Measurements from ENCODE around the gene CRCP. TPM values are rescaled to one million over a fixed set of nuclear protein-coding genes. Genes with fewer than 3 reads are reported as not detected.
"Not testable (repeated sequence)": the region's sequence is repeated elsewhere in the genome, so short reads cannot be mapped to it uniquely, and the experiment has no call there.

The CRCP gene
- 10 to 100 TPM; 39.4 to 43.0 TPM for total RNA-seq
- polyA plus RNA-seq, result 10 to 100 TPM; 18.9 to 25.4 TPM
- long read RNA-seq, donor 1, transcript CRCP-203 (6 exons, 3,009 nt), result major isoform, 24 of 35 reads
- long read RNA-seq, donor 1, partial matches to known transcripts, result 7 of 35 reads
- long read RNA-seq, donor 1, other reads (novel, unspliced or antisense), result 0 of 35 reads
- long read RNA-seq, donor 2, partial matches to known transcripts, result 0 of 5 reads
- long read RNA-seq, donor 2, other reads (novel, unspliced or antisense), result 0 of 5 reads
- long read RNA-seq, donor 3, transcript CRCP-203 (6 exons, 3,009 nt), result major isoform, 13 of 21 reads
- long read RNA-seq, donor 3, partial matches to known transcripts, result 0 of 21 reads
- long read RNA-seq, donor 3, other reads (novel, unspliced or antisense), result 0 of 21 reads
- long read RNA-seq, donor 4, partial matches to known transcripts, result 0 of 7 reads
- long read RNA-seq, donor 4, other reads (novel, unspliced or antisense), result 0 of 7 reads
- long read RNA-seq, donor 5, transcript CRCP-203 (6 exons, 3,009 nt), result major isoform, 33 of 38 reads
- long read RNA-seq, donor 5, partial matches to known transcripts, result 0 of 38 reads
- long read RNA-seq, donor 5, other reads (novel, unspliced or antisense), result 0 of 38 reads

GRCh38 chr7:66114743-66115649 is at the start of gene CRCP:
Gene CRCP, plus strand, starts transcription at chr7:66114847. Its CDS starts 116 bp downstream, at chr7:66114963.
- Histone ChIP-seq H3K4me3 (peak within 1 kb of the TSS; percentile 85), H3K36me3 (ENCODE audit: control insufficient read depth in 4 of 4, insufficient read depth in 4 of 4, low read length in 4 of 4) (peaks cover 0 to 2% (median under 1%) of the 10 kb centered on the region in 4 donors), H3K4me1 (ENCODE audit: control insufficient read depth in 5 of 5, insufficient read depth in 5 of 5, low read length in 5 of 5) (peaks cover 10 to 22% (median 15%) of the 10 kb centered on the region in 5 donors), H3K9me3 (ENCODE audit: control insufficient read depth in 4 of 4, insufficient read depth in 3 of 4, low read length in 3 of 4) (no peaks in the 10 kb centered on the region), H3K27me3 (ENCODE audit: control insufficient read depth in 3 of 3, insufficient read depth in 3 of 3, low read length in 2 of 3) (no peaks in the 10 kb centered on the region), H3K27ac (ENCODE audit: low read depth in 1 of 2, low read length in 1 of 2) (peak within 1 kb of the TSS; percentile 88 to 97), H3K9ac (ENCODE audit: insufficient read depth in 1 of 2, low read length in 2 of 2) (peak within 1 kb of the TSS; percentile 8 to 74)
- ATAC-seq (ENCODE audit: insufficient read depth, low FRiP score) (peak; percentile 94), DNase-seq (peak; percentile 83 to 87 (median 86))
- TF ChIP-seq CTCF (IDR thresholded peaks at IDR 0.05; ENCODE audit: control extremely low read depth, extremely low read depth), result no peak
- 0% methylated on average over 65 to 67 of the region's 67 CpGs for WGBS, 2 donors

- ATAC-seq (ENCODE audit: insufficient read depth, low FRiP score) (no peak), DNase-seq (no peak)
- Histone ChIP-seq H3K36me3 (ENCODE audit: control insufficient read depth in 4 of 4, insufficient read depth in 4 of 4, low read length in 4 of 4) (no peaks in the 10 kb centered on the region), H3K4me3 (no peak overlapping the region), H3K9ac (ENCODE audit: insufficient read depth in 1 of 2, low read length in 2 of 2) (no peak overlapping the region), H3K27me3 (ENCODE audit: control insufficient read depth in 3 of 3, insufficient read depth in 3 of 3, low read length in 2 of 3) (no peaks in the 10 kb centered on the region), H3K4me1 (ENCODE audit: control insufficient read depth in 5 of 5, insufficient read depth in 5 of 5, low read length in 5 of 5) (no peaks in the 10 kb centered on the region), H3K9me3 (ENCODE audit: control insufficient read depth in 4 of 4, insufficient read depth in 3 of 4, low read length in 3 of 4) (no peaks in the 10 kb centered on the region), H3K27ac (ENCODE audit: low read depth in 1 of 2, low read length in 1 of 2) (no peak overlapping the region)
- 97% methylated on average over 4 of the region's 4 CpGs for WGBS, 2 donors
- TF ChIP-seq CTCF (IDR thresholded peaks at IDR 0.05; ENCODE audit: control extremely low read depth, extremely low read depth), result no peak
These were observed 44.9 kb upstream of the CRCP start for GRCh38 chr7:66069732-66070131.

DNA sequence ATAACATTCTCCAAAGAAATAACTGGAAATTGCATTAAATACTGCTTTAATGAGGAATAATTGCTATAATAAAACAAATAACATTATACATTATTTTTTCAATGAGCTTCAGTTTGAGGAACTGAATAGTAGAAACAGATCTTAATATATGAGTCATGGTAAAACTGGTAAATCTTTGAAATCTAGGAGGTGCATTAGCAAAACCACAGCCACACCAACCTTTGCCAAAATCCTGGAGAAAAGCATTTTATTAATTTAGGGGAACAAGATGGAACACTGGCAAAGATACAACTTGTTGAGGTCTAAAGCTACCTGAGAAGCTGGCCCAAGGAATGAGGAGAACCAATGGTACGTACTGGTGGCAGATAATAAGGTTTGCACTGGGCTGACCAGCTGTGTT is 44.4 kb upstream of the CRCP start:
- H3K4me1 ChIP-seq (ENCODE audit: control insufficient read depth in 5 of 5, insufficient read depth in 5 of 5, low read length in 5 of 5), result no peaks in the 10 kb centered on the region
- H3K27me3 ChIP-seq (ENCODE audit: control insufficient read depth in 3 of 3, insufficient read depth in 3 of 3, low read length in 2 of 3), result no peaks in the 10 kb centered on the region
- H3K4me3 ChIP-seq, result no peak overlapping the region
- H3K27ac ChIP-seq (ENCODE audit: low read depth in 1 of 2, low read length in 1 of 2), result no peak overlapping the region
- H3K9me3 ChIP-seq (ENCODE audit: control insufficient read depth in 4 of 4, insufficient read depth in 3 of 4, low read length in 3 of 4), result no peaks in the 10 kb centered on the region
- 100% methylated on average over 1 of the region's 1 CpG for WGBS, 2 donors
- H3K9ac ChIP-seq (ENCODE audit: insufficient read depth in 1 of 2, low read length in 2 of 2), result no peak overlapping the region
- TF ChIP-seq CTCF (IDR thresholded peaks at IDR 0.05; ENCODE audit: control extremely low read depth, extremely low read depth), result no peak
- no peaks in the 10 kb centered on the region for H3K36me3 ChIP-seq (ENCODE audit: control insufficient read depth in 4 of 4, insufficient read depth in 4 of 4, low read length in 4 of 4)
- ATAC-seq (ENCODE audit: insufficient read depth, low FRiP score), result no peak
- no peak for DNase-seq

DNA sequence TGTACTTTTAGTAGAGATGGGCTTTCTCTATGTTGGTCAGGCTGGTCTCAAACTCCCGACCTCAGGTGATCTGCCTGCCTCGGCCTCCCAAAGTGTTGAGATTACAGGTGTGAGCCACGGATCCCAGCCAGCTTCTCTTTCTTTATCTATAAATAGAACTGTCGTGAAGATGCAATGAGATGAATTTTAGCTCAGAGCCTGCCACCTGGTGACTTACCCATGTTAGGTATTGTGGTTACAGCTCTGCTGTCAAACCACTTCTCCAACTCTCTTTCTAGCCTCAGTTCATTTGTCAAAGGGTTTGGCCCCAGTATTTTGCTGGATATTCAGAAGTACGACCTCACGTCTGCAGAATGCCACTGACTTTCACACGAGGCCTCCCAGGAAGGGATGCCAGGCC is 42.4 kb upstream of the CRCP start:
- 59 to 71% methylated on average over 7 of the region's 7 CpGs for WGBS, 2 donors
- not testable (repeated sequence) for DNase-seq

More for the DNA sequence above, 42.4 kb upstream of the CRCP start:
- H3K9ac ChIP-seq (ENCODE audit: insufficient read depth in 1 of 2, low read length in 2 of 2); H3K36me3 ChIP-seq (ENCODE audit: control insufficient read depth in 4 of 4, insufficient read depth in 4 of 4, low read length in 4 of 4); H3K4me1 ChIP-seq (ENCODE audit: control insufficient read depth in 5 of 5, insufficient read depth in 5 of 5, low read length in 5 of 5); ATAC-seq (ENCODE audit: insufficient read depth, low FRiP score); H3K9me3 ChIP-seq (ENCODE audit: control insufficient read depth in 4 of 4, insufficient read depth in 3 of 4, low read length in 3 of 4); H3K27ac ChIP-seq (ENCODE audit: low read depth in 1 of 2, low read length in 1 of 2); H3K27me3 ChIP-seq (ENCODE audit: control insufficient read depth in 3 of 3, insufficient read depth in 3 of 3, low read length in 2 of 3); H3K4me3 ChIP-seq: not testable (repeated sequence)
